Neuronal stem cell (in vitro differentiated cells): ENCODE measurements around the gene CYP4F22.
"Not testable (repeated sequence)": the region's sequence is repeated elsewhere in the genome, so short reads cannot be mapped to it uniquely, and the experiment has no call there.

Experiments used
- DNase-seq: peaks from one replicate; pipeline ENCODE4 v3.0.0-alpha.2; 2013; ENCODE audit warnings: low spot score
- H2AFZ ChIP-seq: one replicate; pipeline ENCODE4 v1.6.1; 2013; ENCODE audit warnings: mild to moderate bottlenecking, low read length, inconsistent platforms
- H2AK5ac ChIP-seq: 2 replicates; pipeline ENCODE4 v1.6.1; 2013; ENCODE audit warnings: low read depth, mild to moderate bottlenecking, inconsistent platforms, low read length, moderate library complexity, mixed read lengths
- H2BK120ac ChIP-seq: 2 replicates; pipeline ENCODE4 v1.6.1; 2013; ENCODE audit warnings: low read depth, mild to moderate bottlenecking, inconsistent platforms, low read length, moderate library complexity, mixed read lengths
- H2BK12ac ChIP-seq: one replicate; pipeline ENCODE4 v1.6.1; 2013; ENCODE audit warnings: low read length, inconsistent platforms
- H2BK15ac ChIP-seq: 2 replicates; pipeline ENCODE4 v1.6.1; 2013; ENCODE audit warnings: mild to moderate bottlenecking, low read length, inconsistent platforms, mixed read lengths
- H2BK5ac ChIP-seq: one replicate; pipeline ENCODE4 v1.6.1; 2013; ENCODE audit warnings: inconsistent platforms, mild to moderate bottlenecking, low read length, moderate library complexity
- H3K14ac ChIP-seq: one replicate; pipeline ENCODE4 v1.6.1; 2013; ENCODE audit warnings: low read length, inconsistent platforms
- H3K18ac ChIP-seq: 2 replicates; pipeline ENCODE4 v1.6.1; 2013; ENCODE audit warnings: low read length, inconsistent platforms
- H3K23ac ChIP-seq: 2 replicates; pipeline ENCODE4 v1.6.1; 2013; ENCODE audit warnings: low read depth, mild to moderate bottlenecking, mixed read lengths, low read length, inconsistent platforms; ENCODE audit not compliant: poor library complexity
- H3K27ac ChIP-seq: replicated peaks from 3 replicates; pipeline ENCODE4 v1.5.1; 2013; ENCODE audit warnings: low read length, inconsistent platforms
- H3K27me3 ChIP-seq, 3 experiments: 2 replicates each; pipeline ENCODE4 v1.6.1; 2013; ENCODE audit warnings: low read length in 3 of 3, mild to moderate bottlenecking in 2 of 3, inconsistent platforms in 1 of 3, low read depth in 1 of 3, mixed read lengths in 1 of 3, moderate library complexity in 1 of 3; ENCODE audit not compliant: control insufficient read depth in 3 of 3, insufficient read depth in 3 of 3
- H3K36me3 ChIP-seq, 2 donors: replicated peaks in 1 of 2; 2 replicates each; pipeline ENCODE4 v1.6.1; 2013; ENCODE audit warnings: low read length in 2 of 2; ENCODE audit not compliant: control insufficient read depth in 2 of 2, insufficient read depth in 2 of 2
- H3K4ac ChIP-seq: 2 replicates; pipeline ENCODE4 v1.6.1; 2013; ENCODE audit warnings: inconsistent platforms, mild to moderate bottlenecking, low read length, moderate library complexity
- H3K4me1 ChIP-seq, 2 donors: 1 replicate in 1 of 2; 2 replicates in 1 of 2; pipeline ENCODE4 v1.6.1; 2013; ENCODE audit warnings: low read length in 2 of 2, low read depth in 1 of 2; ENCODE audit not compliant: control insufficient read depth in 2 of 2, insufficient read depth in 1 of 2
- H3K4me2 ChIP-seq: one replicate; pipeline ENCODE4 v1.6.1; 2013; ENCODE audit warnings: mild to moderate bottlenecking, low read length, inconsistent platforms; ENCODE audit not compliant: insufficient read depth, poor library complexity, severe bottlenecking
- H3K4me3 ChIP-seq, 2 donors: 2 replicates each; pipeline ENCODE4 v1.5.1; 2013; ENCODE audit warnings: low read length in 2 of 2, mild to moderate bottlenecking in 2 of 2, inconsistent platforms in 1 of 2, moderate library complexity in 1 of 2
- H3K79me1 ChIP-seq: one replicate; pipeline ENCODE4 v1.6.1; 2013; ENCODE audit warnings: low read depth, mild to moderate bottlenecking, inconsistent platforms, low read length, moderate library complexity
- H3K9ac ChIP-seq: one replicate; pipeline ENCODE4 v1.6.1; 2013; ENCODE audit warnings: mild to moderate bottlenecking, low read depth, low read length, inconsistent platforms; ENCODE audit not compliant: poor library complexity
- H3K9me3 ChIP-seq, 2 donors: replicated peaks in 1 of 2; 2 replicates each; pipeline versions ENCODE3 to v1.6.1; 2013; ENCODE audit warnings: low read length in 2 of 2, mild to moderate bottlenecking in 2 of 2, inconsistent platforms in 1 of 2, low read depth in 1 of 2, mixed read lengths in 1 of 2, moderate library complexity in 1 of 2; ENCODE audit not compliant: control insufficient read depth in 2 of 2, insufficient read depth in 1 of 2
- H4K8ac ChIP-seq: one replicate; pipeline ENCODE4 v1.6.1; 2013; ENCODE audit warnings: low read depth, mild to moderate bottlenecking, inconsistent platforms, low read length, moderate library complexity
- H4K91ac ChIP-seq: one replicate; pipeline ENCODE4 v1.6.1; 2013; ENCODE audit warnings: low read length, low read depth, mild to moderate bottlenecking, inconsistent platforms; ENCODE audit not compliant: poor library complexity
- WGBS, 2 donors: extraction: QIAGEN DNeasy Blood & Tissue Kit; methylation state at CpG; one replicate each; pipeline ENCODE4 v1.1.7; 2013; ENCODE audit warnings: missing lambda C conversion rate in 2 of 2, mixed read lengths in 1 of 2; ENCODE audit not compliant: insufficient read length in 2 of 2, insufficient replicate concordance in 1 of 2; ENCODE audit errors: extremely low coverage in 2 of 2; 5-methylcytosine and 5-hydroxymethylcytosine counted together

Gene CYP4F22

DNA sequence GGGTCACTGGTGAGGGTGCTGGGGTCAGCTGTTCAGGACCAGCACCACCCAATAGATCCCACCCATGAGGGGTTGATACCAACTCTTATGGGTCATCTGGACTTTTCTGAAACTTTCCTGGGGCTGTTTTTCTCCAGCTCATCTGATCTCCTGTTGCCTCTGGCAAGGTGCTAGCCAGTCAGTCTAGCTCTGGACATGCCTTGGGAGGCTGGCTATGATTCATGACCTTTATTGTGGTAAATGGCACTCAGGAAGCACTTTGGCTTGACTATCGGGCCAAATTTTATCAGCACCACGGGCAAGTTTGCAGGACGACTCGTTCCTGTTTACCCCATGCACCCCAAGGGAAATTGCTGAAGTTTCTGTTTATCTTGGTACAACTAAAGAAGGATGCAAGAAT is 85.4 kb downstream of the CYP4F22 start:
- peaks cover 0 to 22% of the 10 kb centered on the region in 2 donors for H3K9me3 ChIP-seq
- H3K14ac ChIP-seq, H4K8ac ChIP-seq, H3K27me3 ChIP-seq, DNase-seq, H3K9ac ChIP-seq, H2BK15ac ChIP-seq, H3K36me3 ChIP-seq, H3K27ac ChIP-seq, H3K4me3 ChIP-seq, H3K23ac ChIP-seq, H2AFZ ChIP-seq, H2BK120ac ChIP-seq, H3K4me2 ChIP-seq, H2AK5ac ChIP-seq, H3K18ac ChIP-seq, H2BK5ac ChIP-seq, H4K91ac ChIP-seq, H3K4me1 ChIP-seq, H3K79me1 ChIP-seq, H2BK12ac ChIP-seq, H3K4ac ChIP-seq: not testable (repeated sequence)
- no CpG with 5 or more reads among the region's 4 CpGs for WGBS, 2 donors

DNA sequence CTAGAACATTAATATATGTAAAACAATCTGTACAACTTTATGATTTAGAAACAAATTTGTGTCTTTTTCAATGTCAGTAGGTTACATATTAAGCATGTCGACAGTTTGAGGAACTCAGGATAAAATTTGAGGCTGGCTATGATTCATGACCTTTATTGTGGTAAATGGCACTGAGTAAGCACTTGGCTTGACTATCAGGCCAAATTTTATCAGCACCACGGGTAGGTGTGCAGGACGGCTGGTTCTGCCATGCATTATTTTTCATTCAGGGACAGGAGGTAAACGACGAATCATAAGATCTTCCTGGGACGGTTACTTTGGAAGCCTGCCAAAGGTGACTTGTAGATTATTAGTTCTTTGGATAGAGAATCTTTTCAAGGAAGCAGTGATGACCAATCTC is 86.7 kb downstream of the CYP4F22 start:
- Histone ChIP-seq H2AK5ac (no peak overlapping the region), H2BK15ac (no peak overlapping the region), H3K79me1 (no peaks in the 10 kb centered on the region), H2BK12ac (no peak overlapping the region), H3K36me3 (no peaks in the 10 kb centered on the region), H3K27ac (no peak overlapping the region), H2BK120ac (no peak overlapping the region), H3K14ac (no peak overlapping the region), H2AFZ (no peak overlapping the region), H3K27me3 (peaks cover 0 to 3% (median 0%) of the 10 kb centered on the region in 3 experiments), H4K8ac (no peak overlapping the region), H3K23ac (no peak overlapping the region), H3K4me1 (no peaks in the 10 kb centered on the region), H4K91ac (no peak overlapping the region), H3K4me3 (no peak overlapping the region), H3K4me2 (no peak overlapping the region), H3K9me3 (peaks cover 0 to 18% of the 10 kb centered on the region in 2 donors), H2BK5ac (no peak overlapping the region), H3K9ac (no peak overlapping the region), H3K4ac (no peak overlapping the region), H3K18ac (no peak overlapping the region)
- no CpG with 5 or more reads among the region's 6 CpGs for WGBS, 2 donors
- DNase-seq, result no peak
